Inferior parietal cortex (tissue), 1 donor: ENCODE measurements around the gene GMDS.

Source experiments
- DNase-seq: peaks from one replicate; pipeline ENCODE4 v3.0.0-alpha.2; 2016; ENCODE audit errors: extremely low spot score

The GMDS gene

DNA sequence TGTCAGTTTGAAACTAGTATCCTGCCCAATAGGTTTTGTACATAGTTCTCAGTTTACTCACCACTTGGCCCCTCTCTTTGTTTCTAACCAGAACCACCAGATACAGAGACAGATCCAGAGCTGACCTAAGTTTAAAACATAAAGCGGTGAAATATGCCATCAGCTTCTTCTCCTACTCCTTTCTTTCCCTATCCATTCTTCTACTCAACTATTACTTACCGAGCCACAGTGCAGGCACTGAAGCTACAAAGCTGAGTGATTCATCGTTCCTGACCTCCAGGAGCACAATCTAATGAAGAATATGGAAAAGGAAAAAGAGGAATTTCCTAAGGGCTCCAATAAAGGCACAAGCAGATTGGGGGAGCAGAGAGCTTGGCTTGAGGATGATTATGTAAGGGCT is 349.7 kb downstream of the GMDS start:
- no peak for DNase-seq

DNA sequence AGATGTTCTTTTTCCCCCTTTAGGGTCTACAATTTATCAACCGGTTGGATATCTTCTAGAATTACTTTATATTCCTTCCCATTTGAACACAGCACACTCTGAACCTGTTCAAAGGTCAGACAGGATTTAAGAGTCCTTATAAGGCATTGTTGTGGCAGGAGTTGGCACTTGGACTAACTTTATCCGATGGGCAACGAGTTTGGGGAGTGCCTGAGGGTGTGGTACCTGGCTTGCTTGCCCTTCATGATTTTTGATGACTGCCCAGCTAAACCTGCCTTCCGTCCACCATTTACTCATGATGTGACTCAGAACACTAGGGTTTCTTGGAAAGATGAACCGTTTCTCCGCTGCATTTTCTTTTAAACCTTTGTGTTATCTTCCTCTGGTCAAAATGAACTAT is 350.5 kb downstream of the GMDS start:
- no peak for DNase-seq

GRCh38 chr6:1893470-1894130 is 351.8 kb downstream of the GMDS start:
- DNase-seq: no peak

GRCh38 chr6:1892716-1893115 is 352.7 kb downstream of the GMDS start:
- no peak for DNase-seq

DNA sequence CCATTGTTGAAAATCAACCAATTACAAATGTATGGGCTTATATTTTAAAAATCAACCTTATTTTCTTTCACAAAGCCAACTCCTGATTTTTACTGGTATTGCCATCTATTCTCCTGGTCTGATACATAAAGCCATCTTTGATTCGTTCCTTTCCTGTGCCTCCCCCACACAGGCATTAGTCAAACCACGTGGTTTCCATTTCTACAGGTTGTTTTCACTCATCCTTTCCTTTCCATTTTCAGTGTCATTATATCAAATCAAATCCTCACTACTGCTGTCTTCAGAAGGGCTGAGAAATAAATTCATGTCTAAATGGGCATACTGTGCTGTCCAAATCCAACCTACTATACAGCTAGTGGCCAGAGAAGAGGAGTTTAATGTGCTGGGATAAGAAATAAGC is 354.4 kb downstream of the GMDS start:
- DNase-seq: no peak

DNA sequence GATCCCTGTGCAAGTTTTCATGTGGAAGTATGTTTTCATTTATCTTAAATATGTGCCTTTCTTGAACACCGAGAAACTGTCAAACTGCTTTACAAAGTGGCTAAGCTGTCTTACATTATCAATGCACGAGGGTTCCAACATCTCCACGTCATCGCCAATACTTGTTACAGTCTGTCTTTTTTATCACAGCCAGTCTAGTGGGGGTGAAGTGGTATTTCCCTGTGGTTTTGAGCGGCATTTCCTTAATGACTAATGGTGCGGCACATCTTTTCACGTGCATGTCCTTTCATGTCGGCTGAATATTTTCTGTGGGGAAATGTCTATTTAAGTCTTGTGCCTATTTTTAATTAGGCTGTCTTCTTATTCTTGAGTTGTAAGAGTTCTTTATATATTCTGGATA is 355.3 kb downstream of the GMDS start:
- DNase-seq: no peak

DNA sequence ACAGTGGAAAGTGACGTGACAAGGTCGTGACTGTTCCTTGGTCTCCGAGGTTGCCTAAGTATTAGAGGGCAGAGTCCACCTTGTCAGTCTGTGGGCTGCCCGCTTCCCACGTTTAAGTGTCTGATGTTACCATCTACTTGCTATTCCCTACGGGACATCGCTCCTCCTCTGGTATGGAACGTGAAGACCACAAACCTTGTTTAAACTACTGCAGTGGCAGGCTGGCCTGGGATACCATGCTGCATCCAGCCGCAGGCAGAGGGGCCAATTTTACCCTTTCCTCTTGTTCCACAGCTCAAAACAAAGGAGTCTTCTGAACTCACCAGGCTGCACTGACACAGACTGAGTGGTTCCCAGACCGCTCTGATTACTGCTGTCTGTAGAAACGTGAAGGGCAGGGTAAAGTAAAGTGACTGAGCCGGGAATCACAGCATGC is 359.8 kb downstream of the GMDS start:
- DNase-seq: no peak

DNA sequence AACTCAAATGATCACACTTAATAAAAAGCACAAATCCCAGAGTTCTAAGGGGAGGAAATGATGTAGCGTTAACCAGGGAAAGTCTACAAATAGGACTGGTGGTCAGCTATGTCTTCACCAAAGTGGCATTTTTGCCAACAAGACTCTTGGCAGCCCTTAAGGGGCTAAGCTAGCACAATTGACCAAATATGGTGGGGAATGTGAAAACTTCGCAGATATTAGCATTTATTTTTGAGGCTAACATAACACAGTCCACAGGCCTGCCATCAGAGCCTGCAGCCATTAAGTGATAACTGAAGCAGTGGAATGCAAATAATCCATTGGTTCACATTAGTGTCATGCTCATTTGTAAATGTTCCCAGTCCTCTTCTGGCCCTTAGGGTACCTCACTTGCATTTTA is 361.1 kb downstream of the GMDS start:
- DNase-seq: no peak

DNA sequence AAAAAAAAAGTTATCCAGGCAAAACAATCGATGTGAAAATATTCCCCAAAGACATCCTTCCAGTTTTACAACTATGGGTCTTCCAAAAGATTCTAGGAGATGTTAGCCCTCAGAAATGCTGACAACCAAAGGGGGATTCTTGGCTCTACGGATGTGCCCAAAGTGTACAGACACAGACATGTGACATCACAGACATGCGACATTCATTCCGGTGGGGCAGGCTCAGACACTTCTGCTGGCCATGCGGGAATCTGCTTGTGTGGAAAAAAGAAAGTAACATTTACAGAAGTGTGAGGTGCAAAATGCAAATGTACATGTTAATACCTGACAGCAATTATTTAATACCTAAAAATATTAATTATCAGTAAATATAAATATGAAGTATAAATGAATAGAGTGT is 367.1 kb downstream of the GMDS start:
- no peak for DNase-seq

GRCh38 chr6:1873781-1874180 is 371.6 kb downstream of the GMDS start:
- peak; percentile 58 for DNase-seq

GRCh38 chr6:1872649-1873131 is 372.7 kb downstream of the GMDS start:
- DNase-seq: no peak

DNA sequence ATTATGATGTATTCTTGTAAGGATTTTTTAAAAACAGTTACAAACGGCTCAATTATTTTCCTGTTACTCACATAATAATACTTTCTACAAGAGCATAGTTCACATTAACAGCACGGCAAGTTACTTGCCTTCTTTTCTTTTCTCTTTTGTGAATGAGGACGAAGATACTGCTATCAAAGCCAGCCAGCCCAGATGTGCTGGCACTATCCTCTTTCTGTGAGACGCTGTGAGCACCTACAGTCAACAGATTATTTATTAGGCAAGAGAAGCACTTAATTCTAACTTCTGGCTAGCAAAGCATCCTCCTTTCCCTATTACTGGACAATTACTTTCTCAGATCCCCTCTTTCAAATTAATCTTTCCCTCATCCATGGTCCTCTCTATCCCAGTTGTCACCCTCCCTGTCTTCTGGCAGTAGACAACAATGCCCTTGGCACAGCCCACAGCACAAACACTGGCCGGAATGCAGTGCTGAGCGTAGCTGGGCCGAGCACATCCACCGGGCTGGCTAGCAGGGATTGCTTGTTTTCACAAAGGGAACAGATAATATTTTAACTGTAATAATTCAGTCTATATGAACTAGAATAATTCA is 373.6 kb downstream of the GMDS start:
- DNase-seq: peak; percentile 59

DNA sequence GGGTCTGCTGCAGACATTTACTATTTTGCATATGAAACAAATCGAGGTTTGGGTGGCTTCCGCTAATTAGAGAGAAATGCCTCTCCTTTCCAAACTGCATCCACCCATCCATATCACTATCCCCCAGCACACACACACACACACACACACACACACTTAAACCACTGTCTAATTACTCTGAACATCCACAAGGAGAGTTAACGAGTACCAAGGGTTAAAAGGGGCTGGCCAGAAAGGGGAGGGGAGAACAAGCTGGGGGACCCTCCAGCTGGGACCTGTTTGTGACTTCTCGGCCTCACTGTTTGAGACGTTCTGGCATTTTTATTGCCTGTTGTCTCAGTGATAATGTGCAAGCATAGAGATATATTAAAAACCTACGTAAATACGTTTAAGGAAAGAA is 374.5 kb downstream of the GMDS start:
- no peak for DNase-seq

- DNase-seq: no peak
Observed at GRCh38 chr6:1870251-1870650, 375.2 kb downstream of the GMDS start.

GRCh38 chr6:1869769-1870168 is 375.6 kb downstream of the GMDS start:
- no peak for DNase-seq

GRCh38 chr6:1869308-1869707 is 376.1 kb downstream of the GMDS start:
- DNase-seq: no peak

DNA sequence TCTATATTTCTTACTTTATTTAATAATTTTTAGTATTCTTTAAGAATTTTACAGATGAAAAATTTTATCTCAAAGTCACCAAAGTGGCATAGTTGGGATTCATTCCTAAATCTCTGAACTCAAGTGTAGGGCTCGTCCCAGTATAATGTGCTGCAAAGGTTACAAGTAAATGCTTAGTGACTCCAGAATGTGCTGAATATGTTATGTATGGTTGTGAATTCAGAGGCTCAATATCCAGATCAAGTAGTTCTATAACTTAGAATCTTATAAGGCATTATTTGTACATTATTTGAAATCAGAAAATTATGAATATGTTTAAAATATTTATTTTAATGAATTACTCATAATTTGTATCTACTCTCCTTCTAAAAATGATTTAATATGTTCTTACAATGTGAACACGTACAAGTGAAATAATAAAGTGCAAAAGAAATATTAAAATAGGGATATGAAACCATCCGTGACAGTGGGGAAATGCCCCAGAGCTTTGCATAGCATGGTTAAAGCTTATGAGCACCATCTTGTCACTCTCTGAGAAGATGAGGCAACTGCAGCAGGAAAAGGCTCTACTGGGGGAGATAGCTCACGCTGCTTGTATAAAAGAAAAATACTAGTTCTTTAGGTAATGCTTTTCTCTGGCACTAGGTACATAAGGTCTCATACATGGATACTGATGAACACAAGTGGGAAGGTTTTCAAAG is 376.7 kb downstream of the GMDS start:
- no peak for DNase-seq

GRCh38 chr6:1867197-1867596 is 378.2 kb downstream of the GMDS start:
- DNase-seq: no peak

DNA sequence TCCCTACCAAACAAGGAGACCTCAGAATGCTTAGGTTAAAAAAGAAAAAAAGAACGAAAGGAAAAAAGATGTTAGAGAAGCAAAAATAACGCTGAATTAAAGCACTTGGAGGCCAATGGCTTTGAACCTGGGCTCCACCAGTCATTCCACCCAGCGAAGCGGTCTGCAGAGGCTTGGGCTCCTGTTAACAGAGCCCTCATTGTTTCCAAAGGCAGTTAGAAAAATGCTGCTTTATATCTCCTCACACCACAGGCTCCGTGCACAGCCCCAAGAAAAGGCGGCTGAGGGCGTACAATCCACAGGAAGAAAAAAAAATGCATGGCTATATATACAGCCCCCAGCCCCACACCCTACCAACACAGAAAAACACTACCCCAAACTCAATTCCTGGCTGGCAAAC is 379.8 kb downstream of the GMDS start:
- DNase-seq: peak; percentile 34

DNA sequence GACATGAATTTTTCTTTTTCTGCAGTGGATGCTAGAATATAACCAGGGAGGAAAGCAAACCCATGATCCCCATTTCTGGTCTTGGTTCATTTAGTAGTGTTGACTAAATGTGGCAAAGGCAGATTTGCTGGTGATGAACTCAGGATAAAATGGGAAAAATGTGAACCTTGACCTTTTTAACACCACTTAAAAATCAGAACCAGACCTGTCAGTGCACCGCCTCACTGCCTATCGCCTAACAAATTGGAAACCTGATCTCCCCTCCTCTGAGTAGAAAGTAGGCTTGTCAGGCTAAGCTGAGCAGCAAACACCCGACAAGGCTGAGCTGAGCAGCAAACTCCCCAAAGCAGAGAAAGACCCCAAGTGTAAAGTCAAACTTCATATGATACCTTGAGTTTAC is 380.9 kb downstream of the GMDS start:
- DNase-seq: no peak

- no peak for DNase-seq
Observed at GRCh38 chr6:1862411-1862810, 383.0 kb downstream of the GMDS start.

DNA sequence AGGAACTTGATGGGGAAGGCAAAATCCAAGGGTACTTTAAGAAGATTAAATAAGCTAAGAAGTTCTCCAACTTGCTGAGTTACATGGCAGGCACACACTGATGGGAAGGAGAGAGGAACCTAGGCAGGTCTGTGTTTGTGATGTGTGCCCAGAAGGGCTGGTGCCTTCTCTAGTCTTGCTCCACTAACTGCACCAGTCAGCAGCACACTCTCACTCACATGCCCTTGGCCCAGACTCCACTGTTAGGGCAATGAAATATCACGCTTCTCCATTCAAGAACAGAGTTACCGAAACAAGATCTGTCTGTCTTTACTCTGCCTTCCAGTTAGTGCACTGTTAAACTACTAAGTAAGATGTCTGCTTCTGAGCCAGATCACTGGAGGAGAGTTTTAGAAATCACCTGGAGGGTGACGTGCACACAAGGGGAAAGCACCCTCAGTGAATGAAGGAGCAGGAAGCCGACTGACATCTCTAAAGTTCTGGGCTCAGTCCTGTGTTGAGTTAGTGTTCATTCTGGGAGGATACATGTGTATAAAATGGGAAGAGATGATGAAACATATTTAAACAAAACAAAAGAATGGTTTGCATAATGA is 384.6 kb downstream of the GMDS start:
- DNase-seq: no peak

DNA sequence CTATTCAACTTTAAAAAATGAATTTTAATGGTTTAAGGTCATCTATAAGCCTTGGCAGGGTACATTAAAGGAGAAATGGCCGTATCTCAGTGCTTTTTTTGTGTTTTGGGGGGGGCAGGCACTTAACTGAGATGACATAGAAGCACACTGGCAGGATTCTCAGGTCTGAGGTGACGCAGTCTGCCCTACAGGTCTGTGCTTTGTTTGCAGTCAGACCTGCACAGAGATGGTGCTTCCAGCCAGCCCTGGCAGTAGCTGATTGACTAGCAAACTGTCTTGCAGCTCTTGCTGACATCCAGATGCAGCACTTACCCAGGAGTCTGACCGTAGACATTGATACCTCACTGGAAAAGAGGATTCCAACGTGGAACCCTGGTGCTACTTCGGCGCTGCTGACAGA is 386.5 kb downstream of the GMDS start:
- DNase-seq: no peak
